Stimulated activated naive B cell treated with anti-CD40 and anti-IgM and Interleukin-4, amounts not matched to agents 10 μg/mL and 1 μg/mL and 100 μg/mL, for 72 hours (primary cell): ENCODE measurements around the gene PRKG1.
"Not testable (repeated sequence)": the region's sequence is repeated elsewhere in the genome, so short reads cannot be mapped to it uniquely, and the experiment has no call there.

Source experiments
- ATAC-seq, 2 donors: fragments of 150-1000 bp; cut with Tn5 transposase; replicated peaks; 2 replicates each; pipeline ENCODE4 v1.10.0; 2021; ENCODE audit warnings: moderate library complexity in 1 of 2
- DNase-seq: peaks from one replicate; pipeline ENCODE4 v3.0.0; 2021
- H3K27ac Mint-ChIP-seq: one replicate; pipeline ENCODE4 v1.8.0; 2022; ENCODE audit warnings: mild to moderate bottlenecking, mixed read lengths
- H3K27me3 Mint-ChIP-seq, 2 donors: one replicate each; pipeline ENCODE4 v1.8.0; 2022; ENCODE audit warnings: mixed read lengths in 2 of 2
- H3K36me3 Mint-ChIP-seq, 2 donors: one replicate each; pipeline ENCODE4 v1.8.0; 2022; ENCODE audit warnings: mixed read lengths in 2 of 2, mild to moderate bottlenecking in 1 of 2
- H3K4me1 Mint-ChIP-seq, 2 donors: one replicate each; pipeline ENCODE4 v1.8.0; 2022; ENCODE audit warnings: mixed read lengths in 2 of 2, mild to moderate bottlenecking in 1 of 2
- H3K4me3 Mint-ChIP-seq, 2 donors: one replicate each; pipeline ENCODE4 v1.8.0; 2022; ENCODE audit warnings: mild to moderate bottlenecking in 2 of 2, mixed read lengths in 2 of 2, moderate library complexity in 1 of 2
- H3K9me3 Mint-ChIP-seq, 2 donors: one replicate each; pipeline ENCODE4 v1.8.0; 2022; ENCODE audit warnings: mixed read lengths in 2 of 2, mild to moderate bottlenecking in 1 of 2

Gene PRKG1

DNA sequence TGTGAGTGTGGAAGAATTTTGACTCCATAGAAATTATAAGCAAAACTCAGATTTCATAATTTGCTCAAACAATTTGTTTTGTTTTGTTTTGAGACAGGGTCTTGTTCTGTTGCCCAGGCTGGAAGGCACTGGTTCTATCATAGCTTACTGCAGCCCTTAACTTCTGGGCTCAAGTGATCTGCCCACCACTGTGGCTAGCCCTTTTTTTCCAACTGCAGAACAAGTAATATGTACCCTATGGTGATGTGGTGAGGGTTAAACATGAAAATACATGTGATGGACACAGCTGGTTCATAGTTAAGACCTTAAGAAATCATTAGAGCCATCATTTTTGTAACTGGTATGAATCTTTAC lies 594.0 kb downstream of the PRKG1 start:
- no peaks in the 10 kb centered on the region for H3K36me3 Mint-ChIP-seq
- no peak for DNase-seq
- peaks cover 2 to 4% of the 10 kb centered on the region in 2 donors for H3K9me3 Mint-ChIP-seq
- no peak overlapping the region for H3K4me3 Mint-ChIP-seq
- no peak for ATAC-seq
- no peaks in the 10 kb centered on the region for H3K4me1 Mint-ChIP-seq
- H3K27me3 Mint-ChIP-seq = peaks cover 0 to 5% of the 10 kb centered on the region in 2 donors
- H3K27ac Mint-ChIP-seq = no peak overlapping the region

DNA sequence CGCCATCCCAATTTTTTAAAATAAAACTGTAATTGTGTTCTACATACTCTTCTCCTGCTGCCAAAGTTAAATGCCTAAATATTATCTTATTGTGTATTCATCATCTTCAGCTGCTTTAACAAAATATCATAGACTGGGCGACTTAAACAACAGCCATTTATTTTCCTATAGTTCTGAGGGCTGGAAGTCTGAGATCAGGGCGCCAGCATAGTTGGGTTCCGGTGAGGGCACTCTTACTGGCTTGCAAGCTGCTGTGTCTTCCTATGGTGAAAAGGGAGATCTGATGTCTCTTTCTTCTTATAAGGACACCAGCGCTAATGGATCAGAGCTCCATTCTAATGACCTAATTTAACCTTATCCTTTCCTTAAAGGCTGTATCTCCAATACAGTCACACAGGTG lies 594.8 kb downstream of the PRKG1 start:
- no peak for DNase-seq
- no peaks in the 10 kb centered on the region for H3K36me3 Mint-ChIP-seq
- H3K4me3 Mint-ChIP-seq = no peak overlapping the region
- H3K27me3 Mint-ChIP-seq = peaks cover 0 to 5% of the 10 kb centered on the region in 2 donors
- no peak overlapping the region for H3K27ac Mint-ChIP-seq
- ATAC-seq = no peak
- H3K4me1 Mint-ChIP-seq = no peaks in the 10 kb centered on the region
- peaks cover 2 to 4% of the 10 kb centered on the region in 2 donors for H3K9me3 Mint-ChIP-seq

- ATAC-seq (no peak), DNase-seq (no peak)
- Mint-ChIP-seq H3K9me3 (peaks cover 2 to 4% of the 10 kb centered on the region in 2 donors), H3K27me3 (peaks cover 0 to 11% of the 10 kb centered on the region in 2 donors), H3K27ac (no peak overlapping the region), H3K4me3 (no peak overlapping the region), H3K4me1 (no peaks in the 10 kb centered on the region), H3K36me3 (no peaks in the 10 kb centered on the region)
These were observed 597.8 kb downstream of the PRKG1 start for GRCh38 chr10:51672039-51672535.

DNA sequence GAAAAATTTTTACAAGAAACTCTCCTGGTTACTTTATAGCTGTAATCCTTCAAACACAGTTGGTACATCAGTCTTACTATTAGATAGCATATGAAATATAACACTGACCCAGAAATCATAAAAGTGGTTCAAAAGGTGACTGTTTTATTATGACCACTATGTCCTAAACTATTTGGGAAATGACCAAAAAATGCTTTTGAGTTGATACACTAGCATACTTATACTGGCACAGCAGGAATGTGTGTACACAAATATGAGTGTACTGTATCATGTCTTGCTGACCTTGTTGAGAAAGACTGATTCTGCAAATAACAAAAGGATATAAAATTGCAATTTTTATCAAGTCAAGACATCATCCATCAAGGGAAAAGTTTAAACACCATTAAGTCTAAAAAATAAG lies 600.8 kb downstream of the PRKG1 start:
- no peak for DNase-seq
- Mint-ChIP-seq H3K27me3 (peaks cover 6 to 26% of the 10 kb centered on the region in 2 donors), H3K4me1 (no peaks in the 10 kb centered on the region), H3K9me3 (peaks cover 2 to 4% of the 10 kb centered on the region in 2 donors), H3K27ac (no peak overlapping the region), H3K4me3 (no peak overlapping the region), H3K36me3 (no peaks in the 10 kb centered on the region)
- ATAC-seq = no peak

DNA sequence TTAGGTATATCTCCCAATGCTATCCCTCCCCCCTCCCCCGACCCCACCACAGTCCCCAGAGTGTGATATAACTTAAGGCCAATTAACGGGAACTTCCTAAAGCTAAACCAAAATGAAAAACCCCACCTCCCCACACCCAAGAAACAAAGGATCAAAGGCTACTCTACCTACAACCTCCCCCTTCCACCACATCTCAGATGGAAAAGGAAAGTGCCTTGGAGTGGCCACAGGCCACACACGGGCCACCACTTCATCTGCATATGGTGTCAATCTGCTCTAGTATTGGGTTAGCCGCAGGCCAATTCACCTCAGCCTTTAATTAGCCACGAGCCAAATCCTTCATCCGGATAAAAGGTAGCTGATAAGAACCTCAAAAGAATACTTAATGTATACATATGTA lies 605.6 kb downstream of the PRKG1 start:
- no peak for DNase-seq
- peaks cover 19 to 26% of the 10 kb centered on the region in 2 donors for H3K27me3 Mint-ChIP-seq
- H3K27ac Mint-ChIP-seq = no peak overlapping the region
- no peaks in the 10 kb centered on the region for H3K9me3 Mint-ChIP-seq
- no peak overlapping the region for H3K4me3 Mint-ChIP-seq
- no peak for ATAC-seq
- H3K36me3 Mint-ChIP-seq = no peaks in the 10 kb centered on the region
- H3K4me1 Mint-ChIP-seq = no peaks in the 10 kb centered on the region

GRCh38 chr10:51683031-51683691 lies 608.9 kb downstream of the PRKG1 start:
- no peaks in the 10 kb centered on the region for H3K36me3 Mint-ChIP-seq
- no peak overlapping the region for H3K27ac Mint-ChIP-seq
- ATAC-seq (no peak), DNase-seq (no peak)
- no peaks in the 10 kb centered on the region for H3K4me1 Mint-ChIP-seq
- H3K9me3 Mint-ChIP-seq = no peaks in the 10 kb centered on the region
- peaks cover 12 to 18% of the 10 kb centered on the region in 2 donors for H3K27me3 Mint-ChIP-seq
- H3K4me3 Mint-ChIP-seq = no peak overlapping the region

- Mint-ChIP-seq H3K4me3 (no peak overlapping the region), H3K4me1 (no peaks in the 10 kb centered on the region), H3K27ac (no peak overlapping the region), H3K36me3 (no peaks in the 10 kb centered on the region), H3K27me3 (peaks cover 5 to 12% of the 10 kb centered on the region in 2 donors), H3K9me3 (peaks cover 3 to 6% of the 10 kb centered on the region in 2 donors)
- ATAC-seq (no peak), DNase-seq (no peak)
These were observed 611.5 kb downstream of the PRKG1 start for GRCh38 chr10:51685768-51686167.

DNA sequence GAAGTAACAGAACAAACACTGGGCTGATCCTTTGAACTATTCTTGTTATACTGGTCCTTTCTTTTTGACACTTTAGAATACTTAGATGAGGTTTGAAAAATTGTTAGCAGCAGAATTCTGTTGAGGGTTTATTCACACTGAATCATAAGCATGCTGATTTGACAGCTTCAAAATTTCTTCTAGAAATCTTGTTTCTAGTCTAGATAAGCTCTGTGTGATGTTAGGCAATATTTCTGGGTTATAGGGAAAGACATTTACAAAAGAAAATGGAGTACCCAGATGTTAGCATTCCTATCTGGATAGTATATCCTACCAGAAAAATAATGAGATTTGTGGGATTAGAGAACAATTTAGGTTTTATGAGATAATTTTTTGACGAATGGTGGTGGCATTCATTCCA lies 613.0 kb downstream of the PRKG1 start:
- H3K9me3 Mint-ChIP-seq = peaks cover 3 to 6% of the 10 kb centered on the region in 2 donors
- H3K4me1 Mint-ChIP-seq = no peaks in the 10 kb centered on the region
- H3K27me3 Mint-ChIP-seq = peaks cover 2 to 9% of the 10 kb centered on the region in 2 donors
- ATAC-seq (no peak), DNase-seq (no peak)
- no peaks in the 10 kb centered on the region for H3K36me3 Mint-ChIP-seq
- no peak overlapping the region for H3K4me3 Mint-ChIP-seq
- H3K27ac Mint-ChIP-seq = no peak overlapping the region

DNA sequence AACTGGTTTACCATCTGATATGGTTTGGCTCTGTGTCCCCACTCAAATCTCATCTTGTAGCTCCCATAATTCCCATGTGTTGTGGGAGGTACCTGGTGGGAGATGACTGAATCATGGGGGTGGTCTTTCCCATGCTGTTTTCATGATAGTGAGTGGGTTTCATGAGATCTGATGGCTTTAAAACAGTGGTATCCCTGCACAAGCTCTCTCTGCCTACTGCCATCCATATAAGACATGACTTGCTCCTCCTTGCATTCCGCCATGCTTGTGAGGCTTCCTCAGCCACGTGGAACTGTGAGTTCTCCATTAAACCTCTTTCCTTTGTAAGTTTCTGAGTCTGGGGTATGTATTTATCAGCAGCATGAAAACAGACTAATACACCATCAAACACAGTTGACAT lies 614.5 kb downstream of the PRKG1 start:
- not testable (repeated sequence) for ATAC-seq, H3K9me3 Mint-ChIP-seq, H3K27me3 Mint-ChIP-seq, H3K4me3 Mint-ChIP-seq, H3K36me3 Mint-ChIP-seq, H3K4me1 Mint-ChIP-seq, H3K27ac Mint-ChIP-seq, DNase-seq

GRCh38 chr10:51689536-51689935 lies 615.2 kb downstream of the PRKG1 start:
- H3K9me3 Mint-ChIP-seq = peaks cover 3 to 6% of the 10 kb centered on the region in 2 donors
- H3K4me1 Mint-ChIP-seq = no peaks in the 10 kb centered on the region
- no peak overlapping the region for H3K27ac Mint-ChIP-seq

DNA sequence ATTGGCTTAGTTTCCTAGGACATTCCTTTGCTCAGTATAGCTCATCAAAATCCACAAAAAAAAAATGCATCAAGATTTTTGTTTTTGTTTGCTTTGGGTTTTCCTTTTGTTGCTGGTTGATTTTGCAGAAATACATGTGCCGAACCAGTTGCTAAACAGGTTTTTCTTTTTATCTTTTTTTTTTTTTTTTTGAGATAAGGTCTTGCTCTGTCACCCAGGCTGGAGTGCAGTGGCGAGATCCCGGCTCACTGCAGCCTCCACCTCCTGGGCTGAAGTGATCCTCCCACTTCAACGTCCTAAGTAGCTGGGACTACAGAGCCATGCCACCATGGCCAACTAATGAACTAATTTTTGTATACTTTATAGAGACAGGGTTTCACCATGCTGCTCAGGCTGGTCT lies 616.8 kb downstream of the PRKG1 start:
- peaks cover 0 to 3% of the 10 kb centered on the region in 2 donors for H3K27me3 Mint-ChIP-seq
- H3K4me3 Mint-ChIP-seq = no peak overlapping the region
- no peak overlapping the region for H3K27ac Mint-ChIP-seq
- ATAC-seq (no peak), DNase-seq (no peak)
- peaks cover 0 to 4% of the 10 kb centered on the region in 2 donors for H3K36me3 Mint-ChIP-seq
- H3K4me1 Mint-ChIP-seq = peaks cover 2 to 15% of the 10 kb centered on the region in 2 donors
- H3K9me3 Mint-ChIP-seq = peaks cover 3 to 6% of the 10 kb centered on the region in 2 donors

More at GRCh38 chr10:51689536-51689935, 615.2 kb downstream of the PRKG1 start:
- H3K27me3 Mint-ChIP-seq = peaks cover 0 to 4% of the 10 kb centered on the region in 2 donors
- ATAC-seq (no peak), DNase-seq (no peak)
- no peaks in the 10 kb centered on the region for H3K36me3 Mint-ChIP-seq
- H3K4me3 Mint-ChIP-seq = no peak overlapping the region

GRCh38 chr10:51694086-51694768 lies 619.9 kb downstream of the PRKG1 start:
- Mint-ChIP-seq H3K4me1 (peaks cover 14 to 45% of the 10 kb centered on the region in 2 donors), H3K27ac (no peak overlapping the region), H3K4me3 (no peak overlapping the region), H3K27me3 (no peaks in the 10 kb centered on the region), H3K9me3 (no peaks in the 10 kb centered on the region), H3K36me3 (peaks cover 14 to 27% of the 10 kb centered on the region in 2 donors)
- no peak for ATAC-seq
- DNase-seq = no peak

DNA sequence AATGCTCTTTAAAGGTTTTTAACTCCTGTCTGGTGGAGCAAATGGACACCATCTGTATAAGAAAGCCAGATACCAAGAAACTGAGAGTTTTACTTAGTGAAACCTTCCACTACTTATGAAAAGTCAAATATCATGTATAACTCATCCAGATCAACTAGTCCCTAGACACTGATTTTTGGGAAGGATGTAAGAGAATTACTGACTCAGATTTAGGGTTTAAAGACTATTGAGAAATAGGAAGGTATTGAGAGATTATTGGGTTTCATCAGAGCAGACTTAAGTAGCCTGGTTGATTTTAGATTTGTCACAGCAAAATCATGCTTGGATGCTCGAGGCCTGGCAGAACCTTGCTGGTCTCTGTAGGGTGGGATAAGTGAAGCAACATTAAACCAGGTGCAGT lies 622.0 kb downstream of the PRKG1 start:
- Mint-ChIP-seq H3K27me3 (no peaks in the 10 kb centered on the region), H3K36me3 (peaks cover 14 to 31% of the 10 kb centered on the region in 2 donors), H3K4me1 (peaks cover 15 to 45% of the 10 kb centered on the region in 2 donors), H3K4me3 (no peak overlapping the region), H3K27ac (no peak overlapping the region), H3K9me3 (no peaks in the 10 kb centered on the region)
- DNase-seq = no peak
- no peak for ATAC-seq

DNA sequence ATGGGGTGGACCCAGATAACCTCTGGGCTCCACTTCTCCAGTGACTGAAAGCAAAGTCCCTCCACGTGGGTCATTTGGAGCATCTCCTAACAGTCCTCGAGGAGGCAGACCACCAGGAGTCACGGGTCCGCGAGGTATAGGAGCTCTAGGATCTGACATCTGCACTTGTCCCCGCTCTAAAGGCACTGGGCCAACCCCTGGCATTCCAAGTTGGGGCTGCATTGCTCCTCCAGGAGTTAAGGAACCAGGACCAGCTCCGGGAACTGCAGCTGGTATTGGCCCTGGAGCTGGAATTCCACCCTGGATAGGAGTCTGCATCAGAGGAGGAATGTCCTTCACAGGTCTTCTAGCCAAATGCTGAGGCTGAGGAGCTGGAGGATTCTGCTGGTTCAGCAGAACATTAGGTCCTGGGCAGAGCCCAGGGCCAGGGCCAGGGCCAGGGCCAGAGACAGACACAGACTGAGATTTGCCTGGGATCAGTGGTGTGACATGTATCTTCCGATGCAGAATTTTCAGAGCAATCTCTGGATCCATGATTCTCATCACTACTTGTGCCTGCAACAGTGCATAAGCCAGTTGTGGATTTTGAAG lies 624.3 kb downstream of the PRKG1 start:
- peaks cover 14 to 31% of the 10 kb centered on the region in 2 donors for H3K36me3 Mint-ChIP-seq
- H3K9me3 Mint-ChIP-seq = no peaks in the 10 kb centered on the region
- ATAC-seq (no peak), DNase-seq (no peak)
- H3K27me3 Mint-ChIP-seq = no peaks in the 10 kb centered on the region
- peaks cover 15 to 45% of the 10 kb centered on the region in 2 donors for H3K4me1 Mint-ChIP-seq
- H3K27ac Mint-ChIP-seq = peak overlapping the region; percentile 100
- H3K4me3 Mint-ChIP-seq = peak overlapping the region; percentile 93 to 99

DNA sequence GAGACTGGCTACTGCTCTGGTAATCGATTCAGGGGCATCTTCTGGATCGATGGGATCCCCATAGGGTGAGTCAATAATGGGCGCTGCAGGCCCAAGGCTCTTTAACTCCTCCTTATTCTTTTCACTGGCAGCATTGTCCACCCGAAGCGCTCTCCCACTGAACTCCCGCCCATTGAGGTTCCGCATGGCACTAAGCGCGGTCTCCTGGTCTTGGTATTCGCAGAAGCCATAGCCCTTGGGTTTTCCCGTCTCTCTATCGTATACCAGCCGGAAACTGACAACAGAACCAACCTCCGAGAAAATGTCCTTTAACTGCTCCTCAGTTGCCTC lies 624.8 kb downstream of the PRKG1 start:
- Mint-ChIP-seq H3K36me3 (peaks cover 14 to 31% of the 10 kb centered on the region in 2 donors), H3K27ac (peak overlapping the region; percentile 100), H3K4me1 (peaks cover 15 to 45% of the 10 kb centered on the region in 2 donors), H3K27me3 (peaks cover 0 to under 1% of the 10 kb centered on the region in 2 donors), H3K9me3 (no peaks in the 10 kb centered on the region), H3K4me3 (peak overlapping the region; percentile 93 to 99)
- ATAC-seq = peak; percentile 49 to 52
- no peak for DNase-seq
